NCI-H1092 treated with DMSO at 0.1 percent for 48 hours (cell line): Measurements from ENCODE around the gene DHTKD1.
"Not testable (repeated sequence)": the region's sequence is repeated elsewhere in the genome, so short reads cannot be mapped to it uniquely, and the experiment has no call there.

Experiments
- DNase-seq: peaks from one replicate; lab custom pipeline; 2025; lab: John Stamatoyannopoulos, UW

The DHTKD1 gene

GRCh38 chr10:12062754-12063482 lies 5.8 kb upstream of the DHTKD1 start:
- no peak for DNase-seq

DNA sequence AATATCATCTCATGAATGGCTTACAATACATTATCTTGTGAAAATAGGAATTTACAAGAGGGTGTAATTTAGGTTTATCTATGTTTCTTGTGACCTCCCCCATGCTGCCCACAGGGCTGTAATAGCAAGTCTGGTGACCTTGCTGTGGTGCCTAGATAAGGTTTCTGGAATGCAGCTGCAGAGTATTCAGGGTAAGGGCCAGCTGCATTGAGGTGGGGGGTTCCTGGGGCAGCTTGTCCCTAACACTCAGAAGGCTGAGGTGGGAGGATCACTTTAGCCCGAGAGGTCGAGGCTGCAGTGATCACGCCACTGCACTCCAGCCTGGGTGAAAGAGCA lies 5.3 kb upstream of the DHTKD1 start:
- DNase-seq, result no peak

GRCh38 chr10:12067336-12067735 lies 1.4 kb upstream of the DHTKD1 start:
- no peak for DNase-seq

- not testable (repeated sequence) for DNase-seq
Measured at GRCh38 chr10:12071441-12071840, 2.7 kb downstream of the DHTKD1 start.

- no peak for DNase-seq
Measured at GRCh38 chr10:12073526-12073925, 4.8 kb downstream of the DHTKD1 start.

DNA sequence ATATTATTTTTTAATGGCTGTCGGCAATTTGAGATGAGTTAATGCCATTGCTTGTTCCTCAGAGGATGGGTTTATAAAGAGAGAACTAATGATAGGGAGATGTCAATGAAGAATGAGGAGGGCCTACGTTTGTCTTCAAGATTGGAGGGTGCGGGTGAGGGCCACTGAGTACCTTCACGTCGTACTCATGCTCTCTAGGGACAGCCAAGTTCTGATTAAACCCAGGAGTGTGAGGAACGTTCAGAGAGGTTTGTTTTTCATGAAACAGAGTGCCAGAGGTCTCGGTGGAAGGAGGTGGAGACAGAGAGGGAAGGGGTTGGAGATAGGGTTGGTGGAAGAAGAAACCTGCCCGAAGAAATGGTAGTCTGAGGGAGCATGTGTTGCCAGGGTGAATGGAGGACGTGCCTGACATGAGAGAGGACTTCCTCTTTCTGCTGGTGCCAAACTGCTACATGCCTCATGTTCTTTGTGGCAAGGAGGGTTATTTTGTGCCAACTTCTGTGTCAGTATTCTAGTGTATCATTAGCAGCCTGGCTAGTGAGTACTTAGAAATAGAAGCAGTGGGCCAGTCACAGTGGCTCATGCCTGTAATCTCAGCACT lies 8.9 kb downstream of the DHTKD1 start:
- no peak for DNase-seq

DNA sequence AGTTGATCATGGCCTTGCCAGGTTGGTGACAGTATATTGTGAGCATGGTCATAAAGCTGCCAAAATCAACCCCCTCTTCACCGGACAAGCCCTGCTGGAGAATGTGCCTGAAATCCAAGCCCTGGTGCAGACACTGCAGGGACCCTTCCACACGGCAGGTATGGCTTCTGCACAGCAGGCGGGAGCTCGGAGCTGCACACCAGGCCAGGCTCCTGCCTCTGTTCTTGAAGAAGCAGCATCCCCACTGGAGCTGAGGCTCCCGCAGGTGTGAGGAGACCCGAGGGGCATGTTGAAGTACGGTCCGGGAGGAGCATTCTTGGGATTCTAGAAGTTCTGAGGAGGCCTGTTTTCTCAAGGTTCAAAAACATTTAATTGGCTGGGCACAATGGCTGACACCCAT lies 12.7 kb downstream of the DHTKD1 start:
- DNase-seq, result no peak

GRCh38 chr10:12081879-12082557 lies 13.3 kb downstream of the DHTKD1 start:
- DNase-seq, result no peak

DNA sequence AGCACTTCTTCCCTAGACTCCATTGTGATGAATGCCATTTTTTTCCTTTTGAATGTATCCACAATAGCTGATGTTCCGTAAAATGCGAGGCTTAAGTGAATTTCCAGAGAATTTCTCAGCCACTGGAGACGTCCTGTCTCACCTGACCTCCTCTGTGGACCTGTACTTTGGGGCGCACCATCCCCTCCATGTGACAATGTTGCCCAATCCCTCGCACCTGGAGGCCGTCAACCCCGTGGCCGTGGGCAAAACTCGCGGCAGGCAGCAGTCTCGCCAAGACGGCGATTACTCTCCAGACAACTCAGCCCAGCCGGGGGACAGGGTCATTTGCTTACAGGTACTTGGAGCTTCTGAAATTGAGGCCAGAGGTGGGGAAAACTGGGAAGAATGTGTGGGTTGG lies 20.2 kb downstream of the DHTKD1 start:
- DNase-seq, result no peak

DNA sequence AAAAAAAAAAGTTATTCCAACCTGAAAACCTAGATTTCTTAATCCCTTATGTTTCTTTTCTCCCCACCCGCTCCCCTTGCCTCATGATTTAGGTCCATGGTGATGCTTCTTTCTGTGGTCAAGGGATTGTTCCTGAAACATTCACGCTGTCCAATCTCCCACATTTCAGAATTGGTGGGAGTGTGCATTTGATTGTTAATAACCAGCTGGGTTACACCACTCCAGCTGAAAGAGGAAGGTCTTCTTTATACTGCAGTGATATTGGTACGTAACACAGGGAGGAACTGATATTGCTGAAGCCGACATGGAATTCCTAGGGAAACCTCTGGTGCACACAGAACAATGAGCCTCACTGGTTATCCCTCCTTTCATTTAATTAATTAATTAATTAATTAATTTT lies 22.7 kb downstream of the DHTKD1 start:
- DNase-seq, result no peak

DNA sequence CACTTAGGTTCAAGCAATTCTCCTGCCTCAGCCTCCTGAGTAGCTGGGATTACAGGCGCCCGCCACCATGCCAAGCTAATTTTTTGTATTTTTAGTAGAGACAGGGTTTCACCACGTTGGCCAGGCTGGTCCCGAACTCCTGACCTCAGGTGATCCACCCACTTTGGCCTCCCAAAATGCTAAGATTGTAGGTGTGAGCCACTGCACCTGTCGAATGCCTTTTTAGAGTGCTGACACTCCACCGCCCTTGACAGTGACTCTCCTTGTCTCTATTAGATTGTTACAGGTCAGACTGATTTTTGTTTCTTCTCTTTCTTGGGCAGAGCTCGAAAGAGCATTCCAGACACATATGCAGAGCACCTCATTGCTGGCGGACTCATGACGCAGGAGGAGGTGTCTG lies 28.6 kb downstream of the DHTKD1 start:
- not testable (repeated sequence) for DNase-seq

GRCh38 chr10:12097791-12098190 lies 29.0 kb downstream of the DHTKD1 start:
- DNase-seq, result no peak

DNA sequence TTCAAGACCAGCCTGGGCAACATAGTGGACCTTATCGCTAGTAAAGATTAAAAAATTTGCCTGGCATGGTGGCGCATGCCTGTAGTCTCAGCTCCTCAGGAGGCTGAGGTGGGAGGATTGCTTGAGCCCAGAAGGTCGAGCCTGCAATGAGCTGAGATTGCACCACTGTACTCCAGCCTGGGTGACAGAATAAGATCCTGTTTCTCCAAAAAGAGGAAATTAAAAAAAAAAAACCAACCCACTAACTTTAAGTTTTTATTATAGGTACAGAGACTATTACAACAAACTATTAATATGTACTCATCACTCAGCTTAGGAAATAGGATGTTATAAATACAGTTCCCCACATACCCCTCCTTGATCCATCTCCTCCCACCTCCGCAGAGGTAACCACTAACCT lies 30.2 kb downstream of the DHTKD1 start:
- no peak for DNase-seq

DNA sequence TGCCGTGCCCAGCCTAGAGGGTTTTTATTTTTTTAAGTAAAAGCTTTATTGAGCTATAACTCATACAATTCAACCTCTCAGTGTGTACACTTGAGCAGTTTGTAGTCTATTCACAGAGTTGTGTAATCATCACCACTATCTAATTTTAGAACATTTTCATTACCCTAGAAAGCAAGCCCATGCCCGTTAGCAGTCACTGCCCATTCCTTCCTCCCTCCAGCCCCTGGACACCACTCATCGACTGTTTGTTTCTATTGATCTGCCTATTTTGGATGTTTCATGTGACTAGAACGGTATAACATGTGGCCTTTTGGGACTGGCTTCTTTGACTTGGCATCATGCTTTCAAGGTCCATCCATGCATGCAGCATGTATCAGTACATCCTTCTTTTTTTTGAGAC lies 35.0 kb downstream of the DHTKD1 start:
- DNase-seq, result no peak

GRCh38 chr10:12107781-12108180 lies 39.0 kb downstream of the DHTKD1 start:
- DNase-seq, result no peak

DNA sequence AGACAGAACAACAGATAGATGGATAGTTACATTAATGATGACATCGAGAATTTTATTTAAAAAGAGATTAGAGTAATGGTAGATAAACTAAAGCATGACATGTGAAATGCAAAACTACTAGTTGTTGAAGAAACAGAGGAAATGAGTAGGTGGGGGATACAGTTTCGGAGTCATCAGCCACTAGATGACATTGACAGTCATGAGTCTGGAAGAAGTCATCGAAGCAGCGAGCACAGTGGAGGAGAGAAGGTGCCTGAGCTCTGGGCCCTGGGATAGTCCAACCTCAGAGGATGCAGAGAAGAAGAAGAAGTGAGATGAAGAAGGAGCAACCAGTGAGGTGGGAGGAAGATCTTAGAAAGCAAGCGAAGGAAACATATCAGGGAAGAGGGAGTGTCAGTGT lies 40.5 kb downstream of the DHTKD1 start:
- DNase-seq, result no peak

- DNase-seq, result no peak
Measured at GRCh38 chr10:12111528-12111927, 42.8 kb downstream of the DHTKD1 start.

DNA sequence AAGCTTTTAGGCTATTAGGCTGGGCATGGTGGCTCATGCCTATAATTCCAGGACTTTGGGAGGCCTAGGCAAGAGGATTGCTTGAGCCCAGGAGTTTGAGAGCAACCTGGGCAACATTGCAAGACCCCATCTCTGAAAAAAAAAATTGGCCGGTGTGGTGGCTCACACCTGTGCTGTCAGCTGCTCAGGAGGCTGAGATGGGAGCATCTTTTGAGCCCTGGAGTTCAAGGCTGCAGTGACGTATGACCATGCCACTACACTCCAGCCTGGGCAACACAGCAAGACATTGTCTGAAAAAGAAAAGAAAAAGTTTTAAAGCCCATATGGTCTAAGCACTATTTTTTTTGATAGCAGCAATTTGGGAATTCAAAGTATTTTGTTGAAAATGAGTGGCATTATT lies 44.9 kb downstream of the DHTKD1 start:
- DNase-seq, result no peak

DNA sequence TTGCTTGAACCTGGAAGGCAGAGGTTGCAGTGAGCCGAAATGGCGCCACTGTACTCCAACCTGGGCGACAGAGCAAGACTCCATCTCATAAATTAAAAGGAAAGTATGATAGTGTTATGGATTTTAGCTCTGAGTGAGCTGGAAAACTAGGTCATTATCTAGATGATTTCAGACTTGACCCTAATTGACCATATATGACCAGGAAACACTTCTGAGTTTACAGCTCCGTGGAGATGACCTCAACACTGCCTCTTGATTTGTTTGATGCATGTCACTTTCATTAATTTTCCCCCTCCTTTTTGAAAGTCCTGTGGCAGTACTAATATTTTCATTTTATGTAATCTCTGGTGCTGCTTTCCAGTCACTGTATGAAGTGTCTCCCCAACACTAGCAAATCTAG lies 52.9 kb downstream of the DHTKD1 start:
- no peak for DNase-seq

- peak; percentile 76 for DNase-seq
Measured at GRCh38 chr10:12129222-12130111, 60.7 kb downstream of the DHTKD1 start, which contains the start of gene SEC61A2. Gene SEC61A2 (plus strand): TSS chr10:12129677. CDS start chr10:12129788, 111 bp downstream.

- DNase-seq, result peak; percentile 51
Measured at GRCh38 chr10:12130237-12130872, 61.6 kb downstream of the DHTKD1 start.

GRCh38 chr10:12135631-12136030 lies 66.9 kb downstream of the DHTKD1 start:
- DNase-seq, result no peak
